CD14-positive monocyte (primary cell): ENCODE data around the gene LRCH1. TPM values are rescaled to one million over a fixed set of nuclear protein-coding genes. Genes with fewer than 3 reads are reported as not detected.
A peak's percentile ranks its signal among the peaks of the same experiment; 100 is the strongest.

Experiments used
- DNase-seq, 3 donors: peaks; one replicate each; pipeline ENCODE4 v3.0.0-alpha.2; 2011 to 2022
- H2AFZ ChIP-seq: 2 replicates; pipeline ENCODE4 v1.6.0; 2012; ENCODE audit warnings: mild to moderate bottlenecking, low read depth, low read length, inconsistent platforms; ENCODE audit not compliant: insufficient read depth, poor library complexity, severe bottlenecking
- H3K27ac ChIP-seq, 2 donors: 1 replicate in 1 of 2; 2 replicates in 1 of 2; pipeline ENCODE4 v1.5.1; 2012 to 2013; ENCODE audit warnings: low read length in 2 of 2, control low read depth in 1 of 2, inconsistent platforms in 1 of 2, low read depth in 1 of 2, mild to moderate bottlenecking in 1 of 2
- H3K27me3 ChIP-seq, 2 donors: one replicate each; pipeline versions ENCODE4 v1.6.0 to v1.6.1; 2011 to 2013; ENCODE audit warnings: low read length in 2 of 2; ENCODE audit not compliant: control insufficient read depth in 2 of 2, insufficient read depth in 2 of 2
- H3K36me3 ChIP-seq, 2 donors: replicated peaks in 1 of 2; 1 replicate in 1 of 2; 2 replicates in 1 of 2; pipeline versions ENCODE4 v1.5.1 to v1.6.1; 2012 to 2013; ENCODE audit warnings: low read length in 2 of 2, control low read depth in 1 of 2, inconsistent platforms in 1 of 2, mild to moderate bottlenecking in 1 of 2; ENCODE audit not compliant: insufficient read depth in 2 of 2, control insufficient read depth in 1 of 2
- H3K4me1 ChIP-seq, 2 donors: 1 replicate in 1 of 2; 2 replicates in 1 of 2; pipeline versions ENCODE4 v1.5.1 to v1.6.1; 2012 to 2013; ENCODE audit warnings: low read length in 2 of 2, control low read depth in 1 of 2, inconsistent platforms in 1 of 2, mild to moderate bottlenecking in 1 of 2, moderate library complexity in 1 of 2; ENCODE audit not compliant: insufficient read depth in 2 of 2, control insufficient read depth in 1 of 2
- H3K4me2 ChIP-seq: replicated peaks from 2 replicates; pipeline ENCODE3; 2012; ENCODE audit warnings: low read length, moderate library complexity, mild to moderate bottlenecking; ENCODE audit not compliant: poor library complexity, severe bottlenecking; ENCODE audit errors: extremely low read depth
- H3K4me3 ChIP-seq, 3 experiments: fragments of 200-600 bp in 1 of 3; sonication (generic) in 1 of 3; replicated peaks in 1 of 3; 1 replicate in 2 of 3; 2 replicates in 1 of 3; pipeline ENCODE4 v1.5.1; 2011 to 2013; ENCODE audit warnings: low read length in 3 of 3, mild to moderate bottlenecking in 3 of 3, control low read depth in 2 of 3, low read depth in 2 of 3, inconsistent platforms in 1 of 3, moderate library complexity in 1 of 3
- H3K79me2 ChIP-seq: 2 replicates; pipeline ENCODE4 v1.6.0; 2012; ENCODE audit warnings: mild to moderate bottlenecking, control low read depth, inconsistent platforms, low read length, moderate library complexity; ENCODE audit not compliant: insufficient read depth
- H3K9ac ChIP-seq: 2 replicates; pipeline ENCODE4 v1.6.0; 2017; ENCODE audit warnings: low read length, mild to moderate bottlenecking; ENCODE audit not compliant: insufficient read depth, poor library complexity, severe bottlenecking
- H3K9me3 ChIP-seq, 2 donors: replicated peaks in 1 of 2; 1 replicate in 1 of 2; 2 replicates in 1 of 2; pipeline versions ENCODE4 v1.5.1 to v1.6.1; 2012 to 2013; ENCODE audit warnings: low read length in 2 of 2, control low read depth in 1 of 2; ENCODE audit not compliant: control insufficient read depth in 1 of 2, insufficient read depth in 1 of 2
- H4K20me1 ChIP-seq: 2 replicates; pipeline ENCODE4 v1.6.0; 2012; ENCODE audit warnings: mild to moderate bottlenecking, low read length, control low read depth, moderate library complexity; ENCODE audit not compliant: insufficient read depth
- H3K27ac Mint-ChIP-seq, 7 donors: one replicate each; pipeline ENCODE4 v1.8.0; 2020; ENCODE audit warnings: mild to moderate bottlenecking in 7 of 7, mixed read lengths in 7 of 7, moderate library complexity in 6 of 7, inconsistent platforms in 2 of 7
- H3K27me3 Mint-ChIP-seq, 3 donors: one replicate each; pipeline ENCODE4 v1.8.0; 2021 to 2022; ENCODE audit warnings: low read depth in 3 of 3, mild to moderate bottlenecking in 3 of 3, mixed read lengths in 3 of 3, moderate library complexity in 3 of 3, inconsistent platforms in 1 of 3
- H3K36me3 Mint-ChIP-seq, 2 donors: one replicate each; pipeline ENCODE4 v1.8.0; 2020; ENCODE audit warnings: mixed read lengths in 2 of 2, inconsistent platforms in 1 of 2, mild to moderate bottlenecking in 1 of 2
- H3K4me1 Mint-ChIP-seq: one replicate; pipeline ENCODE4 v1.8.0; 2020; ENCODE audit warnings: mild to moderate bottlenecking, mixed read lengths
- H3K4me3 Mint-ChIP-seq, 2 donors: one replicate each; pipeline ENCODE4 v1.8.0; 2020; ENCODE audit warnings: mild to moderate bottlenecking in 2 of 2, mixed read lengths in 2 of 2, moderate library complexity in 1 of 2
- H3K9me3 Mint-ChIP-seq, 7 donors: one replicate each; pipeline ENCODE4 v1.8.0; 2020 to 2022; ENCODE audit warnings: mixed read lengths in 7 of 7, mild to moderate bottlenecking in 6 of 7, moderate library complexity in 6 of 7, inconsistent platforms in 2 of 7
- CTCF ChIP-seq: fragments of 200-600 bp; IDR thresholded peaks from one replicate; pipeline ENCODE4 v1.8.0; 2022; ENCODE audit warnings: antibody characterized with exemption, mild to moderate bottlenecking
- WGBS: methylation state at CpG from one replicate; pipeline ENCODE4 v1.1.5; 2013; ENCODE audit warnings: missing lambda C conversion rate; ENCODE audit not compliant: insufficient coverage; 5-methylcytosine and 5-hydroxymethylcytosine counted together
- intact Hi-C, 2 donors: fragments of 100-400 bp; cut with micrococcal nuclease; formaldehyde crosslinking; loops; one replicate each; pipeline versions ENCODE4 v1.15.0 to v1.15.1; 2023
- polyA plus RNA-seq, 3 donors: library from polyadenylated mRNA; depleted of rRNA in 1 of 3; unstranded in 2 of 3; stranded (reverse) in 1 of 3; fragments of 300-500 nt in 2 of 3; fragments of >200 nt in 1 of 3; fragmentation: Illumina TruSeq in 2 of 3; gene quantifications; 1 replicate in 2 of 3; 2 replicates in 1 of 3; pipeline ENCODE4 v1.2.3, GENCODE V29; 2012 to 2021

LRCH1 gene
- polyA plus RNA-seq, 3 donors, result 0.88 to 7.1 (median 2.1) TPM

GRCh38 chr13:46663206-46664037 is 110.5 kb downstream of the LRCH1 start:
- Histone ChIP-seq H4K20me1 (no peaks in the 10 kb centered on the region), H3K4me1 (peaks cover 14 to 20% of the 10 kb centered on the region in 2 donors), H3K9ac (no peak overlapping the region), H3K9me3 (no peaks in the 10 kb centered on the region), H3K4me3 (no peak overlapping the region), H3K27ac (no peak overlapping the region), H2AFZ (no peak overlapping the region), H3K79me2 (peaks cover 18% of the 10 kb centered on the region), H3K27me3 (no peaks in the 10 kb centered on the region), H3K36me3 (no peaks in the 10 kb centered on the region), H3K4me2 (no peak overlapping the region)
- Mint-ChIP-seq H3K9me3 (peaks cover 0 to 2% (median 0%) of the 10 kb centered on the region in 7 donors), H3K27ac (peak overlapping the region in 2 of 7 donors; percentile 2 to 43), H3K4me3 (no peak overlapping the region), H3K36me3 (peaks cover 5 to 6% of the 10 kb centered on the region in 2 donors), H3K27me3 (no peaks in the 10 kb centered on the region), H3K4me1 (peaks cover 35% of the 10 kb centered on the region)
- intact Hi-C loops, result no loop called here
- TF ChIP-seq CTCF, result no peak
- no peak for DNase-seq
- 94% methylated on average over 2 of the region's 3 CpGs for WGBS

GRCh38 chr13:46664195-46664594 is 111.2 kb downstream of the LRCH1 start:
- H3K27ac ChIP-seq, result no peak overlapping the region
- H2AFZ ChIP-seq, result no peak overlapping the region
- no peak for TF ChIP-seq CTCF
- H3K36me3 Mint-ChIP-seq, result peaks cover 5 to 6% of the 10 kb centered on the region in 2 donors
- peaks cover 3% of the 10 kb centered on the region for H4K20me1 ChIP-seq
- WGBS, result no CpG with 5 or more reads among the region's 3 CpGs
- peaks cover 0 to 2% (median 0%) of the 10 kb centered on the region in 7 donors for H3K9me3 Mint-ChIP-seq
- no peak overlapping the region for H3K9ac ChIP-seq
- H3K79me2 ChIP-seq, result peaks cover 18% of the 10 kb centered on the region
- H3K4me1 ChIP-seq, result peaks cover 19 to 27% of the 10 kb centered on the region in 2 donors
- intact Hi-C loops, result no loop called here
- no peak overlapping the region for H3K4me3 ChIP-seq
- H3K4me2 ChIP-seq, result no peak overlapping the region
- H3K27me3 Mint-ChIP-seq, result no peaks in the 10 kb centered on the region
- H3K4me3 Mint-ChIP-seq, result no peak overlapping the region
- H3K36me3 ChIP-seq, result no peaks in the 10 kb centered on the region
- DNase-seq, result no peak
- no peaks in the 10 kb centered on the region for H3K9me3 ChIP-seq
- H3K27ac Mint-ChIP-seq, result no peak overlapping the region
- no peaks in the 10 kb centered on the region for H3K27me3 ChIP-seq
- H3K4me1 Mint-ChIP-seq, result peaks cover 41% of the 10 kb centered on the region
